Type B pancreatic cell (in vitro differentiated cells): ENCODE results near the gene NXT1. TPM values are rescaled to one million over a fixed set of nuclear protein-coding genes. Genes with fewer than 3 reads are reported as not detected.

Source experiments
- DNase-seq: peaks from one replicate; pipeline ENCODE4 v3.0.0; 2021; ENCODE audit warnings: mixed read lengths; ENCODE audit not compliant: unreplicated experiment; ENCODE audit errors: extremely low spot score
- H3K27ac Mint-ChIP-seq: 2 replicates; pipeline ENCODE4 v1.8.0; 2021; ENCODE audit warnings: mild to moderate bottlenecking, mixed read lengths
- H3K27me3 Mint-ChIP-seq: 2 replicates; pipeline ENCODE4 v1.8.0; 2021; ENCODE audit warnings: mixed read lengths
- H3K36me3 Mint-ChIP-seq: 2 replicates; pipeline ENCODE4 v1.8.0; 2021; ENCODE audit warnings: mixed read lengths
- H3K4me1 Mint-ChIP-seq: one replicate; pipeline ENCODE4 v1.8.0; 2021; ENCODE audit warnings: mixed read lengths; ENCODE audit not compliant: unreplicated experiment
- H3K4me3 Mint-ChIP-seq: 2 replicates; pipeline ENCODE4 v1.8.0; 2021; ENCODE audit warnings: mild to moderate bottlenecking, mixed read lengths
- H3K9me3 Mint-ChIP-seq: 2 replicates; pipeline ENCODE4 v1.8.0; 2021; ENCODE audit warnings: mixed read lengths
- CTCF ChIP-seq: fragments of 200-600 bp; sonication (generic); conservative IDR thresholded peaks from 2 replicates; pipeline ENCODE4 v1.5.0; 2021; ENCODE audit warnings: antibody characterized with exemption, mild to moderate bottlenecking
- total RNA-seq: library from RNA; stranded (reverse); gene quantifications from 2 replicates; pipeline ENCODE4 v1.2.1, GENCODE V29; 2021; ENCODE audit warnings: low replicate concordance

Gene NXT1
- total RNA-seq, 1 donor from 2014 or later, result 25.7 TPM

- no peak for DNase-seq
- no peak overlapping the region for H3K27ac Mint-ChIP-seq
- TF ChIP-seq CTCF, result no peak
- H3K9me3 Mint-ChIP-seq, result peaks cover 7% of the 10 kb centered on the region
- H3K4me3 Mint-ChIP-seq, result no peak overlapping the region
- H3K4me1 Mint-ChIP-seq, result peaks cover 11% of the 10 kb centered on the region
- peaks cover 15% of the 10 kb centered on the region for H3K27me3 Mint-ChIP-seq
- no peaks in the 10 kb centered on the region for H3K36me3 Mint-ChIP-seq
Measured at GRCh38 chr20:23311947-23312506, 38.6 kb upstream of the NXT1 start.

GRCh38 chr20:23313271-23313670 is 37.3 kb upstream of the NXT1 start:
- H3K9me3 Mint-ChIP-seq, result peaks cover 4% of the 10 kb centered on the region
- no peak for TF ChIP-seq CTCF
- H3K27me3 Mint-ChIP-seq, result peaks cover 15% of the 10 kb centered on the region
- no peak overlapping the region for H3K27ac Mint-ChIP-seq
- DNase-seq, result no peak
- no peak overlapping the region for H3K4me3 Mint-ChIP-seq
- peaks cover 12% of the 10 kb centered on the region for H3K4me1 Mint-ChIP-seq
- no peaks in the 10 kb centered on the region for H3K36me3 Mint-ChIP-seq

GRCh38 chr20:23314699-23315098 is 35.9 kb upstream of the NXT1 start:
- DNase-seq, result no peak
- Mint-ChIP-seq H3K4me1 (peaks cover 15% of the 10 kb centered on the region), H3K9me3 (no peaks in the 10 kb centered on the region), H3K36me3 (no peaks in the 10 kb centered on the region), H3K4me3 (no peak overlapping the region), H3K27ac (no peak overlapping the region), H3K27me3 (peaks cover 15% of the 10 kb centered on the region)
- no peak for TF ChIP-seq CTCF

GRCh38 chr20:23315099-23315498 is 35.5 kb upstream of the NXT1 start:
- no peaks in the 10 kb centered on the region for H3K9me3 Mint-ChIP-seq
- H3K4me3 Mint-ChIP-seq, result no peak overlapping the region

GRCh38 chr20:23316626-23317025 is 34.0 kb upstream of the NXT1 start:
- peaks cover 11% of the 10 kb centered on the region for H3K4me1 Mint-ChIP-seq
- H3K9me3 Mint-ChIP-seq, result no peaks in the 10 kb centered on the region
- H3K4me3 Mint-ChIP-seq, result no peak overlapping the region
- H3K27me3 Mint-ChIP-seq, result peaks cover 5% of the 10 kb centered on the region
- H3K27ac Mint-ChIP-seq, result no peak overlapping the region
- no peaks in the 10 kb centered on the region for H3K36me3 Mint-ChIP-seq
- TF ChIP-seq CTCF, result no peak
- DNase-seq, result no peak

More at GRCh38 chr20:23315099-23315498, 35.5 kb upstream of the NXT1 start:
- Mint-ChIP-seq H3K27me3 (peaks cover 15% of the 10 kb centered on the region), H3K27ac (peak overlapping the region; percentile 25), H3K4me1 (peaks cover 12% of the 10 kb centered on the region), H3K36me3 (no peaks in the 10 kb centered on the region)
- no peak for DNase-seq
- no peak for TF ChIP-seq CTCF

GRCh38 chr20:23317081-23317480 is 33.5 kb upstream of the NXT1 start:
- Mint-ChIP-seq H3K36me3 (no peaks in the 10 kb centered on the region), H3K4me1 (peaks cover 6% of the 10 kb centered on the region), H3K4me3 (no peak overlapping the region), H3K27me3 (peaks cover 4% of the 10 kb centered on the region), H3K27ac (no peak overlapping the region), H3K9me3 (no peaks in the 10 kb centered on the region)
- TF ChIP-seq CTCF, result no peak
- DNase-seq, result no peak
